ENCODE results near the gene ZFAND3.

The ZFAND3 gene

DNA sequence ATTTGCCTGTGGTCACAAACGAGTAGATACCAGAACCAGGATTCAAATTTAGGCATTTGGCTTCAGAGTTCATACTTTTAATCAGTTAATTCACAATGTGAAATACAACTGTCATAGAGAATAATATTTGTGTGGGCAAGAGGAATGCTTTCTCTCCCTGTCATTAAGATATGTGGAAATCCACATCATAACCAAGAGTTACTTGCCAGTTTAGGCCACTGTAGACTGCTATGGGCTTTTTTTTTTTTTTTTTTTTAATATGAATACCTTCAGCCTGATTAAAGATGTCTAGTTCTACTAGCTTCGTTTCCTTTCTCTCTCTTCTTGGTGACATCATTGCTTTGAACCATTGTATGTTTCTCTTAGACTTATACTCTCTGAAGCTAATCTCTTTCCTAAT, 244.9 kb downstream of the ZFAND3 start:
- Histone ChIP-seq H3F3A (ENCODE audit: insufficient read depth, low read length) (no peaks in the 10 kb centered on the region), H3K36me3 (replicated peaks; ENCODE audit: insufficient read depth, low read length) (no peaks in the 10 kb centered on the region), H3K79me2 (ENCODE audit: low read length) (no peaks in the 10 kb centered on the region), H4K20me1 (ENCODE audit: insufficient read depth, low read length) (no peaks in the 10 kb centered on the region), H2AFZ (ENCODE audit: low read length) (no peak overlapping the region), H3K4me1 (ENCODE audit: low read length) (no peaks in the 10 kb centered on the region), H3K9me2 (replicated peaks; ENCODE audit: insufficient read depth, low read length) (no peaks in the 10 kb centered on the region), H3K9ac (ENCODE audit: low read length) (no peak overlapping the region), H3K27me3 (replicated peaks; ENCODE audit: insufficient read depth, low read length) (no peaks in the 10 kb centered on the region), H3K9me3 (replicated peaks; ENCODE audit: insufficient read depth, low read length) (no peaks in the 10 kb centered on the region), H3K27ac (ENCODE audit: low read length) (no peak overlapping the region), H3K4me2 (ENCODE audit: low read depth, low read length) (no peak overlapping the region), H3K4me3 (ENCODE audit: low read length) (no peak overlapping the region)
- TF ChIP-seq EZH2 (optimal IDR thresholded peaks at IDR 0.05; ENCODE audit: low read depth, low read length) = no peak
- TF ChIP-seq EZH2phosphoT487 (IDR thresholded peaks at IDR 0.05; ENCODE audit: low read length) = no peak
- TF ChIP-seq, protein P1, sequence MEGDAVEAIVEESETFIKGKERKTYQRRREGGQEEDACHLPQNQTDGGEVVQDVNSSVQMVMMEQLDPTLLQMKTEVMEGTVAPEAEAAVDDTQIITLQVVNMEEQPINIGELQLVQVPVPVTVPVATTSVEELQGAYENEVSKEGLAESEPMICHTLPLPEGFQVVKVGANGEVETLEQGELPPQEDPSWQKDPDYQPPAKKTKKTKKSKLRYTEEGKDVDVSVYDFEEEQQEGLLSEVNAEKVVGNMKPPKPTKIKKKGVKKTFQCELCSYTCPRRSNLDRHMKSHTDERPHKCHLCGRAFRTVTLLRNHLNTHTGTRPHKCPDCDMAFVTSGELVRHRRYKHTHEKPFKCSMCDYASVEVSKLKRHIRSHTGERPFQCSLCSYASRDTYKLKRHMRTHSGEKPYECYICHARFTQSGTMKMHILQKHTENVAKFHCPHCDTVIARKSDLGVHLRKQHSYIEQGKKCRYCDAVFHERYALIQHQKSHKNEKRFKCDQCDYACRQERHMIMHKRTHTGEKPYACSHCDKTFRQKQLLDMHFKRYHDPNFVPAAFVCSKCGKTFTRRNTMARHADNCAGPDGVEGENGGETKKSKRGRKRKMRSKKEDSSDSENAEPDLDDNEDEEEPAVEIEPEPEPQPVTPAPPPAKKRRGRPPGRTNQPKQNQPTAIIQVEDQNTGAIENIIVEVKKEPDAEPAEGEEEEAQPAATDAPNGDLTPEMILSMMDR (IDR thresholded peaks at IDR 0.05; ENCODE audit: low read length) = no peak
- no peak for DNase-seq

DNA sequence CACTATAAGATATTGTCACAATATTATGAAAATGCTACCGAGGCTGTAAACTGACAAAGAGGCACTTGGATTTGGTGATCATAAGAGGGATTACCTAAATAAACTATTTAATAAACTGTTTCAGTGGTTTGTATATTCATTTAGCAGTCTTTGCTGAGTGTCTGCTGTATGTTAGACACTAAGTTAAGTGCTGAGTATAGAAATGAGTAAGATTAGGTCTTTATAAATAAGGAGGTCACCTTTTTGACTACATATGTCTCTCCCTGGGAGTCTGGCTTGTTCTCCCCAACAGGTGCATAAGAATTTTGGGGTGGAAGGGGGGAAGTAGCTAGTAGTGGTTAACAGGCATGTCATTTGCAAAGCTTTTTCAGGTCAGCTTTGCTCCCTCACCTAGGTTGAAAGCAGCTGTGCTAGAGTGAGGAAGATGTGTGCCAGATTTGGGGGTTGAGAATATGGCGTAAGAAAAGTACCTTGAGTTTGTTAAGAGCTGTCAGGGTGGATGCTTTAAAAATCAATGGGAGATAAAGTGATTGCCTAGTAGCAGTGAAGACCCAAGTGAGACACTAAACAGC, 246.3 kb downstream of the ZFAND3 start:
- H2AFZ ChIP-seq (ENCODE audit: low read length) = no peak overlapping the region
- TF ChIP-seq, protein P1 (IDR thresholded peaks at IDR 0.05; ENCODE audit: low read length) = no peak
- TF ChIP-seq EZH2phosphoT487 (IDR thresholded peaks at IDR 0.05; ENCODE audit: low read length) (no peak), EZH2 (optimal IDR thresholded peaks at IDR 0.05; ENCODE audit: low read depth, low read length) (no peak)

DNA sequence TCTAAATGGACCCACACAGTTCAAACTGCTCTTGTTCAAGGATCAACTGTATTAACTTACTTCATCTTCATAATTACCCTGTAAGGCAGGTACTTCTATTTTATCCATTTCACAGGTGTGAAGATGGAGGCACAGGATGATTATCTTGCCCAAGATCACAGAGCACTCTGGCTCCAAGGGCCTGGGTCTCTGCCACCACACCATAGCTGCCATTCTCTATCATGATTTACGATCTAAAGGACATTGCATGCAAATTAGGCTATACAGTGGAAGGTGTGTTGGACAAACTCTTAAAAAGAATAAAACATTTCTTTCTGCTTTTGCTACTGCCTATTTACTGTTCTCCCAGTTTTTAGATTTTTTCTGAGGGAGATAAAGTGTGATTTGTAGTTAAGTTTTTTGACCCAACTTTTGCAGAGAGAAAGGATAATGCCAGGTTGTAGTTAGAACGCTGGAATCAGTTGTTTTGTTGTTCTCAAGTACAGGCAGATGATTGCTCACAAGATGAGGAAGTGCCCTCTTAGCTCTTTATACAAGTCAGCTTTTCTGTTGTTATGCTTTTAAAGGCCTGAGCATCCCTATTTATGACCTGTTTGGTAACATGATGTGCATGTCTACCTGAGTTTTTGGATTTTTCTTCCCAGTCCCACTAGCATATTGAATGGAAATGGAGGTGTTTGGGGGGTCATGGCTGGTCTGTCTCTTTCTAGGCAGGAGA, 247.9 kb downstream of the ZFAND3 start:
- no peak for DNase-seq
- H3K4me3 ChIP-seq (ENCODE audit: low read length) = no peak overlapping the region
- no peaks in the 10 kb centered on the region for H3K79me2 ChIP-seq (ENCODE audit: low read length)
- H3K27me3 ChIP-seq (replicated peaks; ENCODE audit: insufficient read depth, low read length) = no peaks in the 10 kb centered on the region
- no peak overlapping the region for H2AFZ ChIP-seq (ENCODE audit: low read length)
- no peaks in the 10 kb centered on the region for H3K4me1 ChIP-seq (ENCODE audit: low read length)
- TF ChIP-seq EZH2phosphoT487 (IDR thresholded peaks at IDR 0.05; ENCODE audit: low read length) (no peak), EZH2 (optimal IDR thresholded peaks at IDR 0.05; ENCODE audit: low read depth, low read length) (no peak)
- TF ChIP-seq, protein P1 (IDR thresholded peaks at IDR 0.05; ENCODE audit: low read length) = no peak
- H3K36me3 ChIP-seq (replicated peaks; ENCODE audit: insufficient read depth, low read length) = no peaks in the 10 kb centered on the region
- no peaks in the 10 kb centered on the region for H3K9me3 ChIP-seq (replicated peaks; ENCODE audit: insufficient read depth, low read length)
- no peak overlapping the region for H3K4me2 ChIP-seq (ENCODE audit: low read depth, low read length)
- H3F3A ChIP-seq (ENCODE audit: insufficient read depth, low read length) = no peaks in the 10 kb centered on the region
- H3K9me2 ChIP-seq (replicated peaks; ENCODE audit: insufficient read depth, low read length) = no peaks in the 10 kb centered on the region
- no peaks in the 10 kb centered on the region for H4K20me1 ChIP-seq (ENCODE audit: insufficient read depth, low read length)
- H3K9ac ChIP-seq (ENCODE audit: low read length) = no peak overlapping the region
- no peak overlapping the region for H3K27ac ChIP-seq (ENCODE audit: low read length)

More for the DNA sequence above, 246.3 kb downstream of the ZFAND3 start:
- Histone ChIP-seq H3K4me1 (ENCODE audit: low read length) (no peaks in the 10 kb centered on the region), H3K9me2 (replicated peaks; ENCODE audit: insufficient read depth, low read length) (no peaks in the 10 kb centered on the region), H3K9me3 (replicated peaks; ENCODE audit: insufficient read depth, low read length) (no peaks in the 10 kb centered on the region), H3K9ac (ENCODE audit: low read length) (no peak overlapping the region), H4K20me1 (ENCODE audit: insufficient read depth, low read length) (no peaks in the 10 kb centered on the region), H3K27me3 (replicated peaks; ENCODE audit: insufficient read depth, low read length) (no peaks in the 10 kb centered on the region), H3K79me2 (ENCODE audit: low read length) (no peaks in the 10 kb centered on the region), H3F3A (ENCODE audit: insufficient read depth, low read length) (no peaks in the 10 kb centered on the region), H3K4me2 (ENCODE audit: low read depth, low read length) (no peak overlapping the region), H3K36me3 (replicated peaks; ENCODE audit: insufficient read depth, low read length) (no peaks in the 10 kb centered on the region), H3K27ac (ENCODE audit: low read length) (no peak overlapping the region), H3K4me3 (ENCODE audit: low read length) (no peak overlapping the region)
- no peak for DNase-seq
